Heart left ventricle (tissue), 16 donors: ENCODE results near the gene LFNG. TPM values are rescaled to one million over a fixed set of nuclear protein-coding genes. Genes with fewer than 3 reads are reported as not detected.
A peak's percentile ranks its signal among the peaks of the same experiment; 100 is the strongest.

Source experiments
- ATAC-seq, 4 donors: fragments of 200-7000 bp; cut with Tn5 transposase; one replicate each; pipeline ENCODE4 v1.9.1; 2020 to 2022; ENCODE audit warnings: moderate library complexity in 4 of 4, mild to moderate bottlenecking in 3 of 4, moderate number of reproducible peaks in 1 of 4
- DNase-seq, 5 donors: peaks; one replicate each; pipeline ENCODE4 v3.0.0-alpha.2; 2020
- H3K27ac ChIP-seq, 12 donors: fragments of 200-600 bp; sonication (generic) in 4 of 12; one replicate each; pipeline versions ENCODE4 v1.5.0 to v1.8.0; 2016 to 2022; ENCODE audit warnings: mild to moderate bottlenecking in 2 of 12
- H3K27me3 ChIP-seq, 9 donors: fragments of 200-600 bp; sonication (generic) in 2 of 9; one replicate each; pipeline versions ENCODE4 v1.5.1 to v1.8.0; 2016 to 2022; ENCODE audit warnings: mild to moderate bottlenecking in 3 of 9
- H3K36me3 ChIP-seq, 9 donors: fragments of 200-600 bp; sonication (generic) in 2 of 9; one replicate each; pipeline versions ENCODE4 v1.5.0 to v1.8.0; 2018 to 2022; ENCODE audit warnings: mild to moderate bottlenecking in 2 of 9
- H3K4me1 ChIP-seq, 12 donors: fragments of 200-600 bp; sonication (generic) in 4 of 12; one replicate each; pipeline versions ENCODE4 v1.5.0 to v1.8.0; 2016 to 2022; ENCODE audit warnings: mild to moderate bottlenecking in 3 of 12
- H3K4me3 ChIP-seq, 12 donors: fragments of 200-600 bp; sonication (generic) in 4 of 12; one replicate each; pipeline versions ENCODE4 v1.5.0 to v1.8.0; 2017 to 2022; ENCODE audit warnings: mild to moderate bottlenecking in 9 of 12, moderate library complexity in 4 of 12
- H3K9me3 ChIP-seq, 12 donors: fragments of 200-600 bp; sonication (generic) in 4 of 12; one replicate each; pipeline versions ENCODE4 v1.5.0 to v1.8.0; 2016 to 2022; ENCODE audit warnings: mild to moderate bottlenecking in 1 of 12
- CTCF ChIP-seq, 12 donors: fragments of 200-600 bp; sonication (generic) in 4 of 12; IDR thresholded peaks; one replicate each; pipeline versions ENCODE4 v1.5.0 to v1.8.0; 2018 to 2022; ENCODE audit warnings: antibody characterized with exemption in 12 of 12, mild to moderate bottlenecking in 5 of 12
- POLR2A ChIP-seq, 2 donors: fragments of 450-650 bp; IDR thresholded peaks; one replicate each; pipeline ENCODE4 v1.6.1; 2017; ENCODE audit warnings: antibody characterized with exemption in 2 of 2, mild to moderate bottlenecking in 2 of 2, moderate library complexity in 2 of 2
- WGBS, 4 donors: extraction: QIAGEN DNeasy Blood & Tissue Kit in 2 of 4; methylation state at CpG; one replicate each; pipeline versions ENCODE4 v1.1.5 to v1.1.7; 2013 to 2018; 5-methylcytosine and 5-hydroxymethylcytosine counted together
- intact Hi-C, 10 donors: fragments of 100-400 bp; cut with DNase I; formaldehyde crosslinking; loops; one replicate each; pipeline versions ENCODE4 v1.11.1 to v1.14.2; 2022
- polyA plus RNA-seq, 2 donors: library from polyadenylated mRNA; stranded (reverse); fragments of 200-250 nt; gene quantifications; one replicate each; pipeline ENCODE4 v1.2.3, GENCODE V29; 2013
- total RNA-seq, 9 donors: library from RNA; depleted of rRNA in 2 of 9; stranded (reverse); fragments of >200 nt in 2 of 9; fragmentation: NEBNext Ultra II Directional in 3 of 9; extraction: Animal tissue kit (Norgen Biotek cat#: 25700) in 3 of 9; gene quantifications; one replicate each; pipeline versions ENCODE4 v1.1.0 to v1.2.4, GENCODE V29; 2016 to 2023
- donor health status: ischemic (EF 13 %, LVEDD 7.1; RV severe dilation, severe dysfunction).
- donor health status: healthy with polysubstance abuse.
- donor health status: DM: no; HTN: yes; CAD: no.
- donor health status: DM: no; HTN: no; CAD: no.
- donor health status: ischemic (EF 25% LVEDD 6.9; RV normal size, moderate dysfunction).
- donor health status: ischemic (EF 25% LVEDD 5.7; RV mildly dilated, moderate dysfunction).
- donor health status: healthy.
- donor health status: DM: yes; HTN: yes; CAD: no.
- donor health status: ischemic (EF 35%, LVEDD 5.7; RV mildly dilated, moderate dysfunction).
- donor health status: nonischemic (EF 11% LVEDD 7.7; RV severe dilation, severe dysfunction).
- donor health status: DM: yes; HTN: yes; CAD: no.
- donor health status: PGD.
- donor health status: ischemic (EF 29% LVEDD 5.4; RV normal size, mild dysfunction).
- donor health status: nonischemic (EF 23%, LVEDD 6.1; RV moderate dilation, normal function).

Gene LFNG
- total and polyA plus RNA-seq, 11 donors: 3.1 to 22.8 (median 7.6) TPM

GRCh38 chr7:2492038-2492437 is 27.5 kb upstream of the LFNG start:
- H3K27ac ChIP-seq: no peak overlapping the region
- intact Hi-C loops: no loop called here
- no peaks in the 10 kb centered on the region for H3K9me3 ChIP-seq
- H3K4me3 ChIP-seq: no peak overlapping the region
- TF ChIP-seq POLR2A (IDR thresholded peaks at IDR 0.05) (no peak), CTCF (IDR thresholded peaks at IDR 0.05) (no peak)
- ATAC-seq: no peak
- no peaks in the 10 kb centered on the region for H3K36me3 ChIP-seq
- H3K4me1 ChIP-seq: peaks cover 14 to 65% (median 54%) of the 10 kb centered on the region in 12 donors
- DNase-seq: no peak
- peaks cover 0 to 1% (median 0%) of the 10 kb centered on the region in 9 donors for H3K27me3 ChIP-seq
- 96 to 99% (median 98%) methylated on average over 2 of the region's 2 CpGs for WGBS, 4 donors

- H3K4me3 ChIP-seq: no peak overlapping the region
- H3K27me3 ChIP-seq: peaks cover 0 to 11% (median 0%) of the 10 kb centered on the region in 9 donors
- WGBS, 4 donors: 29 to 40% (median 34%) methylated on average over 10 of the region's 11 CpGs
- peaks cover 7 to 52% (median 41%) of the 10 kb centered on the region in 12 donors for H3K4me1 ChIP-seq
- peak in 2 of 4 donors; percentile 10 to 12 for ATAC-seq
- TF ChIP-seq POLR2A (IDR thresholded peaks at IDR 0.05) (no peak), CTCF (IDR thresholded peaks at IDR 0.05) (no peak)
- intact Hi-C loops: no loop called here
- no peaks in the 10 kb centered on the region for H3K9me3 ChIP-seq
- H3K36me3 ChIP-seq: no peaks in the 10 kb centered on the region
- peak overlapping the region in 3 of 12 donors; percentile 18 to 38 (median 34) for H3K27ac ChIP-seq
- DNase-seq: no peak
Measured at GRCh38 chr7:2493205-2494164, 26.1 kb upstream of the LFNG start.

GRCh38 chr7:2494191-2495130 is 25.1 kb upstream of the LFNG start:
- Histone ChIP-seq H3K4me3 (no peak overlapping the region), H3K27ac (peak overlapping the region in 1 of 12 donors; percentile 34), H3K9me3 (no peaks in the 10 kb centered on the region), H3K27me3 (peaks cover 0 to 11% (median 0%) of the 10 kb centered on the region in 9 donors), H3K4me1 (peaks cover 3 to 43% (median 31%) of the 10 kb centered on the region in 12 donors), H3K36me3 (no peaks in the 10 kb centered on the region)
- intact Hi-C loops: no loop called here
- TF ChIP-seq CTCF (IDR thresholded peaks at IDR 0.05): no peak
- no peak for TF ChIP-seq POLR2A (IDR thresholded peaks at IDR 0.05)
- peak in 1 of 5 donors; percentile 67 for DNase-seq
- 57 to 62% (median 61%) methylated on average over 15 to 32 of the region's 32 CpGs for WGBS, 4 donors
- ATAC-seq: peak in 3 of 4 donors; percentile 37 to 64 (median 59)
